GM12872 (cell line): ENCODE measurements around the gene PAIP2B.

Experiments
- CTCF ChIP-seq: IDR thresholded peaks from 3 replicates; pipeline ENCODE4 v1.5.1; 2011; ENCODE audit warnings: low read depth, mild to moderate bottlenecking, low read length, moderate library complexity; ENCODE audit not compliant: insufficient read depth

Gene PAIP2B

DNA sequence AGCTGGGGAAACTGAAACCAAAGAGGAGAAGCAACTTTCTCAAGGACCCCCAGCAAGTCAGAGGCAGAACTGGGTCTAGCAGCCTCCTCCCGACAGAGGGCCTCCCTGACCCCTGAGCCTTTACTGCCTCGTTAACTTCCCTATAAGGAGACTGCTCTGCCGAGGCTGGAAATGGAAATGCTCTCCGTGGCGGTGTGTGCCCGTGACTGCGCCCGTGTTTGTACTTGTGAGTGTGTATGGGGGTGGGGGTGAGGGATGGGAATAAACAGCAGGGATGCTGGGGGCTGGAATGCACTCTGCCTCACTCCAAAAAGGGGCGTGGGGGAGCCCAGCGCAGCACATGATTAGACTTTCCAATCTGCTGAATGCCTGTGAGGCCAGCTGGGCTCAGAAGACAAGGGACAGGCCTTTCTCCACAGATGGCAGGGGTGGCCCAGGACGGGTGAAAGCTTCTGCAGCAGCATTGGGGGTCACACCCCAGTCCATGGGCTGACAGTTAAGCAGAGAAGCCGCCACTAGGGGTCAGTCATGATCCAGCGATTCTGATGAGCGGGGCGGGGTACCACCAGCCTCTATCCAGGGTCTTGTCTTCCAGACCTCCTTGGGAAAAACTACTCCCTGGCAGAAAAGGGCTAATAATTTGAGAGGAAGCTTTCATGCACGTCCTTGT lies 69.6 kb downstream of the PAIP2B start:
- peak; percentile 91 for TF ChIP-seq CTCF

DNA sequence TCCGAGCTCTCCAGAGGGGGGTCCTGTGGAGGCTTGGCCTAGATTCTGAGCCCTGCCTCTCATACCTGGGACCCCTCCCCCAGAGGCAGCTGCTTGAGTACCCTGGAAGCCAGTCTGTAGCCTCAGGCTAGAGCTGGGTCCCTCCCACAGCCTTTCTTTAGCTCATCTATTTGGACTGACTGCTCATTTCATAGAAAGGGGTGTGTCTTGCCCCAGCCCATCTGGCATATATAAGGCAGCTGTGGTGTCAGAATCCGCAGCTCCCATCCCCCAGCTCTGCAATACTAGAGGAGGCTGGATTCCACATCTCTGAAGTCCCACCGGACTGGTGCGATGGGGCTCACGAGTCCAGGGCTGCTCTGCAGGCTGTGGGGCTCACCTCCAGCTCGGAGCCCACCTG lies 70.3 kb downstream of the PAIP2B start:
- TF ChIP-seq CTCF = no peak

GRCh38 chr2:71155846-71156245 lies 71.1 kb downstream of the PAIP2B start:
- no peak for TF ChIP-seq CTCF

DNA sequence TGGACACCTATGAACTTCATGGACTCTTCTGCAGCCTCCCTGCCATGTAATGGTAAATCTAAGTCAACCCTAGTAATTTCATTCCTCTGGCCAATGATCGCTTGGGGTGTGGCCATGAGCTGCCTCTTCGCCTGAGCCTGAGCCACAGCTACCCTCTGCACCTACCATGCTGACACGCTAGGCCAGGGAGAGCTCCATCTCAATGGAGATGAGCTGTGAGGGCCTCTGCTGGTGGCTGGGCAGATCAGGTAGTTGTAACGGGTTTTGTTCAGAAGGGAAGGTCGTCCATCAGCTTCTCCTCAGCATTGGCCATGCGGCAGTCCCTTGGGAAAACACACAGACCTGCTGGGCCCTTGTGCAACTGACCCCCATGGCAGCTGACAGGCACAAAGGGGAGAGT lies 72.1 kb downstream of the PAIP2B start:
- peak; percentile 61 for TF ChIP-seq CTCF

DNA sequence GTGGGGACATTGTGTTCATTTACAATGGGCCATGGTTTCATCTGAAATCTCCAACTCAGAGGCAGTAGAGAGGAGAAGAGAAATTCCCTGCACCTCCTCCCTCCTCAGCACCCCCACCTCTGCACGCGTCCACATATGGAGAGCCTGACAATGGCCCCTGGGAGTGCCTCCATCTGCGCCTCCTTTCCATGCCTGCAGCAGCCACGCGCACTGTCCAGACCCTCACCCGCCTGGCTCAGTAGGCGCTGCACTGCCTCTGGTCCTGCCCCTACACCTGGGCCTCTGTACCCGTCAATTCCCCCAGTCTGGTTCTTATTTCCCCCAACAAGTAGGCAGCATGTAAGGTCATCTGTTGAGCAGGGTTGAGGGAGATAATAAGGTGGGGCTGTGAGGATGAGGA lies 72.6 kb downstream of the PAIP2B start:
- no peak for TF ChIP-seq CTCF

- no peak for TF ChIP-seq CTCF
Measured at GRCh38 chr2:71153585-71154224, 73.2 kb downstream of the PAIP2B start.

DNA sequence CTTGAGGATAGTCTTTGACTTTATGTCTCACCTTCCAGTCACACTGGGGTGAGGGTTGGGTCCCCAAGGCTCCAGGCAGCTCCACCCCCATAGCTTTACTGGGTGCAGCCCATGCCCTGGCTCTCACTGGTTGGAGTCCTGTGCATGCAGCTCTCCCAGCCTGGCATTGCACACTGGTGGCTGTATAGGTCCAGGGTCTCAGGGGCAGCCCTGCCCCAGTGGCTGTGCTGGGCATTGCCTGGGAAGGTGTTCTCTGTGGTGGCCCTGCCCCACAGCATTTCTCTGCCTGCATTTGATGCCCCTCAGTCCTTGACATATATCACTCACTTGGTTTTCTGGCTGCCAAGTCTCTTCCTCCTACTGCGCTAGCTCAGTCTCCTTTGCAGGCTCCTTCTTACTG lies 75.3 kb downstream of the PAIP2B start:
- TF ChIP-seq CTCF = peak; percentile 33; the same call in 1 of the 3 replicates
